H1 (cell line): Measurements from ENCODE around the gene KIZ.

Source experiments
- CTCF ChIP-seq, 3 experiments: IDR thresholded peaks; 1 replicate in 2 of 3; 2 replicates in 1 of 3; pipeline versions ENCODE4 v1.5.1 to v1.6.1; 2011; ENCODE audit warnings: low read length in 3 of 3, mild to moderate bottlenecking in 3 of 3, inconsistent platforms in 2 of 3, low read depth in 1 of 3, moderate library complexity in 1 of 3; ENCODE audit not compliant: insufficient read depth in 1 of 3; ENCODE audit errors: control extremely low read depth in 1 of 3
- FOSL1 ChIP-seq: IDR thresholded peaks from 2 replicates; pipeline ENCODE4 v1.6.1; 2011; ENCODE audit warnings: mild to moderate bottlenecking, low read depth, low read length, moderate library complexity; ENCODE audit not compliant: insufficient read depth

GRCh38 chr20:21104921-21105320 lies 21.0 kb upstream of the KIZ start:
- TF ChIP-seq FOSL1: no peak
- no peak for TF ChIP-seq CTCF (IDR thresholded peaks at IDR 0.05; ENCODE audit: control extremely low read depth in 1 of 3, insufficient read depth in 1 of 3, low read depth in 1 of 3, low read length in 3 of 3)
